Measurements from ENCODE around the gene PDGFC. TPM values are rescaled to one million over a fixed set of nuclear protein-coding genes. Genes with fewer than 3 reads are reported as not detected.

PDGFC gene
- total RNA-seq, 1 experiment from 2014 or later = 4.5 TPM

GRCh38 chr4:156954587-156954986 is 17.0 kb downstream of the PDGFC start:
- Histone ChIP-seq H4K8ac (replicated peaks; ENCODE audit: insufficient read length, low read depth, low read length) (no peak overlapping the region), H3K9ac (ENCODE audit: extremely low read depth, insufficient read length, low read length) (no peak overlapping the region), H3K56ac (ENCODE audit: insufficient read length, low read depth, low read length) (no peak overlapping the region), H3T11ph (ENCODE audit: low read length) (no peak overlapping the region), H3K27me3 (ENCODE audit: insufficient read depth, low read length) (no peaks in the 10 kb centered on the region), H3K79me1 (ENCODE audit: insufficient read depth, low read depth, low read length, poor library complexity, severe bottlenecking) (no peaks in the 10 kb centered on the region), H3K18ac (ENCODE audit: insufficient read length, low read depth, low read length) (no peak overlapping the region), H3K27ac (ENCODE audit: insufficient read length, low read depth, low read length) (no peak overlapping the region), H3K4me2 (ENCODE audit: insufficient read depth, insufficient read length, low read length) (no peak overlapping the region), H3K23ac (ENCODE audit: insufficient read length, low read depth, low read length) (no peak overlapping the region), H2BK5ac (ENCODE audit: insufficient read length, low read length) (no peak overlapping the region), H3K23me2 (ENCODE audit: insufficient read length, low read depth, low read length, poor library complexity, severe bottlenecking) (no peaks in the 10 kb centered on the region), H4K91ac (ENCODE audit: insufficient read length, low read depth, low read length) (no peak overlapping the region), H2BK20ac (ENCODE audit: low read depth, low read length, poor library complexity, severe bottlenecking) (no peak overlapping the region), H3K4ac (ENCODE audit: low read depth, low read length) (no peak overlapping the region), H4K20me1 (ENCODE audit: control insufficient read depth, insufficient read depth, insufficient read length) (no peaks in the 10 kb centered on the region), H2BK12ac (ENCODE audit: insufficient read length, low read depth, low read length) (no peak overlapping the region), H3K9me3 (ENCODE audit: control insufficient read depth, low read depth, low read length) (no peaks in the 10 kb centered on the region), H2AFZ (ENCODE audit: low read length) (no peak overlapping the region), H2AK5ac (ENCODE audit: insufficient read length, low read length) (no peak overlapping the region), H3K79me2 (ENCODE audit: insufficient read depth, low read length) (no peaks in the 10 kb centered on the region), H3K4me1 (ENCODE audit: insufficient read depth, low read length) (no peaks in the 10 kb centered on the region), H3K14ac (ENCODE audit: insufficient read depth, low read length) (no peak overlapping the region), H2BK15ac (ENCODE audit: low read depth, low read length) (no peak overlapping the region), H2BK120ac (ENCODE audit: low read depth, low read length, poor library complexity, severe bottlenecking) (no peak overlapping the region), H4K5ac (ENCODE audit: insufficient read length, low read depth, low read length) (no peak overlapping the region)
- Mint-ChIP-seq H3K9me3 (no peaks in the 10 kb centered on the region), H3K4me1 (peaks cover 6 to 12% of the 10 kb centered on the region in 2 experiments), H3K27ac (no peak overlapping the region), H3K36me3 (ENCODE audit: insufficient read depth in 1 of 3, low read depth in 3 of 3) (no peaks in the 10 kb centered on the region), H3K4me3 (no peak overlapping the region), H3K27me3 (ENCODE audit: low read depth) (no peaks in the 10 kb centered on the region)
- no peak for TF ChIP-seq CTCF (conservative IDR thresholded peaks at IDR 0.05)
- WGBS (ENCODE audit: extremely low coverage, insufficient read length, low lambda C conversion rate) = no CpG with 5 or more reads among the region's 3 CpGs
- DNase-seq = no peak
